ENCODE measurements around the gene SH3PXD2A.

SH3PXD2A gene

DNA sequence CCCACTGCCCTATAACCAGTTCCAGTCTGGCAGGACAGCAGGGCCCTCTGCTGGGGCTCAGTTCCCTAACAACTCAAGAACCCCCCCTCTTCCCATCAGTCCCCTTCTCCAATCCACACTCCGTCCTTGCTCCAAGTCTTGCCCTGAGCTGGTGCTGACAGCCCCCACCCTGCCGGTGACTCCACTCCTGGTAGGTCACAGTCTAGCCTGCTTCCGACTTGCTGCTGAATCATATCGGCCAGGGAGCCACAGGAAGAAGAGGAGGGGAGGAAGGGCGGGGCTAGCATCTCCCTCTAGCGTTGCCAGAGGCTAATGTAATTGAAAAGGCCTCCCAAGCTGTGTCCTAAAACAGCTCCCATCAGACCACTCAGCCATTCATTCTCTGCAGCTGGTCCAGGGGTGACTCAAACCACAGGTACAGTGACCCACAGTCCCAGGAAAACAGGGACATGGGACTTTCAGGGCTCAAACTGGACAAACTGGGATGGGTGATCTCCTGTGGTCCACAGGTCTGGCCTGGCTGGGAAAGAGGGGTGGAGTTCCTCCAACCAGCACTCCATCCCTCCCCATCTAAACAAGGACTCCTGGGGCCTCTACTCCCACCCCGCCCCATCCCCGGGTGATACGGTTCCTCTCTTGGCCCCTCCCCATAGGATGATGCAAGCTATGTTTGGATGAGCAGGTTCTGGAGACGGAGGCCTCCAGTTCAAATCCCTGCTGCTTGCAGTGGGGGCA lies 158.8 kb downstream of the SH3PXD2A start (continued):
- TF ChIP-seq SP2 (tag by site-specific recombination; IDR thresholded peaks at IDR 0.05): peak; percentile 19; the same call in 1 of the 2 replicates
- no peak for TF ChIP-seq ZNF549 (tag by site-specific recombination; IDR thresholded peaks at IDR 0.05)
- no peak for TF ChIP-seq ZNF248 (tag by site-specific recombination; IDR thresholded peaks at IDR 0.05)
- no peak for TF ChIP-seq SALL2 (tag by site-specific recombination; IDR thresholded peaks at IDR 0.05; ENCODE audit: borderline replicate concordance)
- no peak for TF ChIP-seq ZNF521 (tag by site-specific recombination; IDR thresholded peaks at IDR 0.05)
- TF ChIP-seq ZNF157 (tag by site-specific recombination; IDR thresholded peaks at IDR 0.05): no peak
- no peak for TF ChIP-seq EGR2 (tag by site-specific recombination; IDR thresholded peaks at IDR 0.05; ENCODE audit: low read depth)
- TF ChIP-seq, protein P1, sequence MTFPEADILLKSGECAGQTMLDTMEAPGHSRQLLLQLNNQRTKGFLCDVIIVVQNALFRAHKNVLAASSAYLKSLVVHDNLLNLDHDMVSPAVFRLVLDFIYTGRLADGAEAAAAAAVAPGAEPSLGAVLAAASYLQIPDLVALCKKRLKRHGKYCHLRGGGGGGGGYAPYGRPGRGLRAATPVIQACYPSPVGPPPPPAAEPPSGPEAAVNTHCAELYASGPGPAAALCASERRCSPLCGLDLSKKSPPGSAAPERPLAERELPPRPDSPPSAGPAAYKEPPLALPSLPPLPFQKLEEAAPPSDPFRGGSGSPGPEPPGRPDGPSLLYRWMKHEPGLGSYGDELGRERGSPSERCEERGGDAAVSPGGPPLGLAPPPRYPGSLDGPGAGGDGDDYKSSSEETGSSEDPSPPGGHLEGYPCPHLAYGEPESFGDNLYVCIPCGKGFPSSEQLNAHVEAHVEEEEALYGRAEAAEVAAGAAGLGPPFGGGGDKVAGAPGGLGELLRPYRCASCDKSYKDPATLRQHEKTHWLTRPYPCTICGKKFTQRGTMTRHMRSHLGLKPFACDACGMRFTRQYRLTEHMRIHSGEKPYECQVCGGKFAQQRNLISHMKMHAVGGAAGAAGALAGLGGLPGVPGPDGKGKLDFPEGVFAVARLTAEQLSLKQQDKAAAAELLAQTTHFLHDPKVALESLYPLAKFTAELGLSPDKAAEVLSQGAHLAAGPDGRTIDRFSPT (tag by site-specific recombination; IDR thresholded peaks at IDR 0.05): no peak
- TF ChIP-seq SP3 (tag by site-specific recombination; IDR thresholded peaks at IDR 0.05): peak; percentile 65
- TF ChIP-seq ZNF335 (tag by site-specific recombination; conservative IDR thresholded peaks at IDR 0.05): peak; percentile 41; the same call in 1 of the 2 replicates
- TF ChIP-seq ZNF146 (tag by site-specific recombination; IDR thresholded peaks at IDR 0.05): no peak
- peak; percentile 10; the same call in 1 of the 2 replicates for TF ChIP-seq ZNF324 (tag by site-specific recombination; IDR thresholded peaks at IDR 0.05)
- TF ChIP-seq ZNF654 (tag by site-specific recombination; IDR thresholded peaks at IDR 0.05; ENCODE audit: low read depth): no peak
- TF ChIP-seq, protein P2, sequence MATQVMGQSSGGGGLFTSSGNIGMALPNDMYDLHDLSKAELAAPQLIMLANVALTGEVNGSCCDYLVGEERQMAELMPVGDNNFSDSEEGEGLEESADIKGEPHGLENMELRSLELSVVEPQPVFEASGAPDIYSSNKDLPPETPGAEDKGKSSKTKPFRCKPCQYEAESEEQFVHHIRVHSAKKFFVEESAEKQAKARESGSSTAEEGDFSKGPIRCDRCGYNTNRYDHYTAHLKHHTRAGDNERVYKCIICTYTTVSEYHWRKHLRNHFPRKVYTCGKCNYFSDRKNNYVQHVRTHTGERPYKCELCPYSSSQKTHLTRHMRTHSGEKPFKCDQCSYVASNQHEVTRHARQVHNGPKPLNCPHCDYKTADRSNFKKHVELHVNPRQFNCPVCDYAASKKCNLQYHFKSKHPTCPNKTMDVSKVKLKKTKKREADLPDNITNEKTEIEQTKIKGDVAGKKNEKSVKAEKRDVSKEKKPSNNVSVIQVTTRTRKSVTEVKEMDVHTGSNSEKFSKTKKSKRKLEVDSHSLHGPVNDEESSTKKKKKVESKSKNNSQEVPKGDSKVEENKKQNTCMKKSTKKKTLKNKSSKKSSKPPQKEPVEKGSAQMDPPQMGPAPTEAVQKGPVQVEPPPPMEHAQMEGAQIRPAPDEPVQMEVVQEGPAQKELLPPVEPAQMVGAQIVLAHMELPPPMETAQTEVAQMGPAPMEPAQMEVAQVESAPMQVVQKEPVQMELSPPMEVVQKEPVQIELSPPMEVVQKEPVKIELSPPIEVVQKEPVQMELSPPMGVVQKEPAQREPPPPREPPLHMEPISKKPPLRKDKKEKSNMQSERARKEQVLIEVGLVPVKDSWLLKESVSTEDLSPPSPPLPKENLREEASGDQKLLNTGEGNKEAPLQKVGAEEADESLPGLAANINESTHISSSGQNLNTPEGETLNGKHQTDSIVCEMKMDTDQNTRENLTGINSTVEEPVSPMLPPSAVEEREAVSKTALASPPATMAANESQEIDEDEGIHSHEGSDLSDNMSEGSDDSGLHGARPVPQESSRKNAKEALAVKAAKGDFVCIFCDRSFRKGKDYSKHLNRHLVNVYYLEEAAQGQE (tag by site-specific recombination; IDR thresholded peaks at IDR 0.05): no peak
- TF ChIP-seq ZNF571 (tag by site-specific recombination; IDR thresholded peaks at IDR 0.05): no peak
- no peak for TF ChIP-seq ZNF302 (tag by site-specific recombination; IDR thresholded peaks at IDR 0.05; ENCODE audit: low read depth)
- TF ChIP-seq ZNF707 (tag by site-specific recombination; IDR thresholded peaks at IDR 0.05): no peak
- TF ChIP-seq PBX3 (CRISPR knock-in tag; IDR thresholded peaks at IDR 0.05): no peak
- no peak for TF ChIP-seq ZNF658 (tag by site-specific recombination; IDR thresholded peaks at IDR 0.05)
- TF ChIP-seq ZBTB26 (tag by site-specific recombination; optimal IDR thresholded peaks at IDR 0.05): no peak
- no peak for TF ChIP-seq ZNF629 (tag by site-specific recombination; IDR thresholded peaks at IDR 0.05)
- TF ChIP-seq, protein P3, sequence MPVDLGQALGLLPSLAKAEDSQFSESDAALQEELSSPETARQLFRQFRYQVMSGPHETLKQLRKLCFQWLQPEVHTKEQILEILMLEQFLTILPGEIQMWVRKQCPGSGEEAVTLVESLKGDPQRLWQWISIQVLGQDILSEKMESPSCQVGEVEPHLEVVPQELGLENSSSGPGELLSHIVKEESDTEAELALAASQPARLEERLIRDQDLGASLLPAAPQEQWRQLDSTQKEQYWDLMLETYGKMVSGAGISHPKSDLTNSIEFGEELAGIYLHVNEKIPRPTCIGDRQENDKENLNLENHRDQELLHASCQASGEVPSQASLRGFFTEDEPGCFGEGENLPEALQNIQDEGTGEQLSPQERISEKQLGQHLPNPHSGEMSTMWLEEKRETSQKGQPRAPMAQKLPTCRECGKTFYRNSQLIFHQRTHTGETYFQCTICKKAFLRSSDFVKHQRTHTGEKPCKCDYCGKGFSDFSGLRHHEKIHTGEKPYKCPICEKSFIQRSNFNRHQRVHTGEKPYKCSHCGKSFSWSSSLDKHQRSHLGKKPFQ (tag by site-specific recombination; IDR thresholded peaks at IDR 0.05): 0 out of 2 replicates have a peak, but pooled peaks have one; percentile 25
- no peak for TF ChIP-seq HOXA7 (CRISPR knock-in tag; IDR thresholded peaks at IDR 0.05; ENCODE audit: borderline replicate concordance)
- TF ChIP-seq ZNF311 (tag by site-specific recombination; IDR thresholded peaks at IDR 0.05; ENCODE audit: borderline replicate concordance): no peak
- TF ChIP-seq, protein P4, sequence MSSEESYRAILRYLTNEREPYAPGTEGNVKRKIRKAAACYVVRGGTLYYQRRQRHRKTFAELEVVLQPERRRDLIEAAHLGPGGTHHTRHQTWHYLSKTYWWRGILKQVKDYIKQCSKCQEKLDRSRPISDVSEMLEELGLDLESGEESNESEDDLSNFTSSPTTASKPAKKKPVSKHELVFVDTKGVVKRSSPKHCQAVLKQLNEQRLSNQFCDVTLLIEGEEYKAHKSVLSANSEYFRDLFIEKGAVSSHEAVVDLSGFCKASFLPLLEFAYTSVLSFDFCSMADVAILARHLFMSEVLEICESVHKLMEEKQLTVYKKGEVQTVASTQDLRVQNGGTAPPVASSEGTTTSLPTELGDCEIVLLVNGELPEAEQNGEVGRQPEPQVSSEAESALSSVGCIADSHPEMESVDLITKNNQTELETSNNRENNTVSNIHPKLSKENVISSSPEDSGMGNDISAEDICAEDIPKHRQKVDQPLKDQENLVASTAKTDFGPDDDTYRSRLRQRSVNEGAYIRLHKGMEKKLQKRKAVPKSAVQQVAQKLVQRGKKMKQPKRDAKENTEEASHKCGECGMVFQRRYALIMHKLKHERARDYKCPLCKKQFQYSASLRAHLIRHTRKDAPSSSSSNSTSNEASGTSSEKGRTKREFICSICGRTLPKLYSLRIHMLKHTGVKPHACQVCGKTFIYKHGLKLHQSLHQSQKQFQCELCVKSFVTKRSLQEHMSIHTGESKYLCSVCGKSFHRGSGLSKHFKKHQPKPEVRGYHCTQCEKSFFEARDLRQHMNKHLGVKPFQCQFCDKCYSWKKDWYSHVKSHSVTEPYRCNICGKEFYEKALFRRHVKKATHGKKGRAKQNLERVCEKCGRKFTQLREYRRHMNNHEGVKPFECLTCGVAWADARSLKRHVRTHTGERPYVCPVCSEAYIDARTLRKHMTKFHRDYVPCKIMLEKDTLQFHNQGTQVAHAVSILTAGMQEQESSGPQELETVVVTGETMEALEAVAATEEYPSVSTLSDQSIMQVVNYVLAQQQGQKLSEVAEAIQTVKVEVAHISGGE (tag by site-specific recombination; conservative IDR thresholded peaks at IDR 0.05; ENCODE audit: low read depth): no peak
- no peak for TF ChIP-seq SETDB1 (IDR thresholded peaks at IDR 0.05; ENCODE audit: insufficient read length, low read length)
- TF ChIP-seq ZEB2 (tag by site-specific recombination; IDR thresholded peaks at IDR 0.05): peak; percentile 59; the same call in 1 of the 2 replicates
